Stomach smooth muscle (tissue), 2 donors: ENCODE data around the gene FASTKD3.

ENCODE experiments used
- H3K27ac ChIP-seq: one replicate; pipeline ENCODE4 v1.7.0; 2013; ENCODE audit warnings: mild to moderate bottlenecking, low read length, inconsistent platforms
- H3K27me3 ChIP-seq, 2 donors: one replicate each; pipeline ENCODE4 v1.7.0; 2013; ENCODE audit warnings: low read length in 2 of 2; ENCODE audit not compliant: insufficient read depth in 2 of 2, control insufficient read depth in 1 of 2
- H3K36me3 ChIP-seq, 2 donors: one replicate each; pipeline ENCODE4 v1.7.0; 2013; ENCODE audit warnings: low read length in 2 of 2; ENCODE audit not compliant: control insufficient read depth in 2 of 2, insufficient read depth in 2 of 2
- H3K4me1 ChIP-seq: one replicate; pipeline ENCODE4 v1.7.0; 2013; ENCODE audit warnings: low read length; ENCODE audit not compliant: control insufficient read depth, insufficient read depth
- H3K4me3 ChIP-seq, 2 donors: one replicate each; pipeline ENCODE4 v1.7.0; 2013; ENCODE audit warnings: low read length in 2 of 2
- H3K9ac ChIP-seq, 2 donors: one replicate each; pipeline ENCODE4 v1.7.0; 2013; ENCODE audit warnings: low read length in 2 of 2, mild to moderate bottlenecking in 1 of 2
- H3K9me3 ChIP-seq, 2 donors: one replicate each; pipeline ENCODE4 v1.7.0; 2013; ENCODE audit warnings: low read length in 2 of 2; ENCODE audit not compliant: control insufficient read depth in 2 of 2
- donor health status: healthy.
- donor health status: Pancreatic carcinoma.

The FASTKD3 gene

GRCh38 chr5:7902666-7903625 is 34.1 kb upstream of the FASTKD3 start:
- Histone ChIP-seq H3K27ac (no peak overlapping the region), H3K36me3 (peaks cover 18 to 30% of the 10 kb centered on the region in 2 donors), H3K9ac (no peak overlapping the region), H3K27me3 (no peaks in the 10 kb centered on the region), H3K9me3 (no peaks in the 10 kb centered on the region), H3K4me1 (no peaks in the 10 kb centered on the region), H3K4me3 (no peak overlapping the region)

DNA sequence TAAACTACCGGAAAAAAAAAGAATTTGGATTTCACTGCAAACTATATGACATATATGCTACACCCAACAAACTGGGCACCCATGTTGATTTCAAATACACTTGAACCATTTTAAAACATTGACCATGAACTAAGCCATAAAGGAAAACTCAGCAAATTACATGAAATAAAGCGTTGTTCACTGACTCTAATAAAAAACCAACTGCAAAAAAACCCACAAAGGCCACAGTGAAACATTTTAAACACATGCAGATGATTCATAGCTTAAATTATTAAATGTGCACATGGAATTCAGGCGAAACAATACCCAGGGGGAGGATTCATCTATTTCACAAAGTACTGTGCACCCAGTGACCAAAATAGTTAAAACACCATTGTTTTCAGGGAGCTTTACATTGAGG is 33.4 kb upstream of the FASTKD3 start:
- Histone ChIP-seq H3K4me3 (no peak overlapping the region), H3K9ac (no peak overlapping the region), H3K27me3 (no peaks in the 10 kb centered on the region), H3K27ac (no peak overlapping the region), H3K4me1 (no peaks in the 10 kb centered on the region), H3K9me3 (no peaks in the 10 kb centered on the region), H3K36me3 (peaks cover 19 to 37% of the 10 kb centered on the region in 2 donors)

DNA sequence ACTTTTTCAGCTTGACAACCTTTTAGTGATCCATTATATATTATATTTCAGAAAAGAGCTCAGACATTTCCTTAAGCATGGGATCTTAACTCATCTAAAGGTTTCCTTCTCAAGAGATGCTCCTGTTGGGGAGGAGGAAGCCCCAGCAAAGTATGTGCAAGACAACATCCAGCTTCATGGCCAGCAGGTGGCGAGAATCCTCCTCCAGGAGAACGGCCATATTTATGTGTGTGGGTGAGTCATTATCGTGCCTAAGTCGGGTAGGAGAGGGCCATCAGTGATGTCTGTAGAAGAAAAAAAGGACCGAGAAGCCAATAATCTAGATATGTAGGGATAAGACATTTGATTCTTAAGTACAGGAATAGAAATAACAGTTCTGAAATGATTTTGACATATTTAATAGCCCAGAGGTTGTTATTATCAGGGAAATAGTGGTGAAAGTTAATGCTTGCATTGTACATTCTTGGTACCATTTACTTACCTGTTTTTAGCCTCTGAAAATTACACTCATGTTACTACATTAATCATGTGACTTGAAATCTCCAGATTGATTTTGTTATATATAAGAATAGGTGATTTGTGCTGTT is 28.3 kb upstream of the FASTKD3 start:
- Histone ChIP-seq H3K9ac (no peak overlapping the region), H3K4me1 (no peaks in the 10 kb centered on the region), H3K36me3 (peaks cover 39 to 47% of the 10 kb centered on the region in 2 donors), H3K27ac (no peak overlapping the region), H3K4me3 (no peak overlapping the region), H3K9me3 (no peaks in the 10 kb centered on the region), H3K27me3 (no peaks in the 10 kb centered on the region)

GRCh38 chr5:7894860-7895259 is 26.0 kb upstream of the FASTKD3 start:
- Histone ChIP-seq H3K27ac (no peak overlapping the region), H3K9me3 (no peaks in the 10 kb centered on the region), H3K4me3 (no peak overlapping the region), H3K27me3 (no peaks in the 10 kb centered on the region), H3K9ac (no peak overlapping the region), H3K36me3 (peaks cover 43 to 51% of the 10 kb centered on the region in 2 donors), H3K4me1 (no peaks in the 10 kb centered on the region)

GRCh38 chr5:7894439-7894838 is 25.6 kb upstream of the FASTKD3 start:
- Histone ChIP-seq H3K4me1 (no peaks in the 10 kb centered on the region), H3K9me3 (no peaks in the 10 kb centered on the region), H3K36me3 (peaks cover 46 to 55% of the 10 kb centered on the region in 2 donors), H3K9ac (no peak overlapping the region), H3K27me3 (no peaks in the 10 kb centered on the region), H3K27ac (no peak overlapping the region), H3K4me3 (no peak overlapping the region)

GRCh38 chr5:7888901-7889300 is 20.1 kb upstream of the FASTKD3 start:
- Histone ChIP-seq H3K36me3 (peaks cover 27 to 37% of the 10 kb centered on the region in 2 donors), H3K9me3 (no peaks in the 10 kb centered on the region)

DNA sequence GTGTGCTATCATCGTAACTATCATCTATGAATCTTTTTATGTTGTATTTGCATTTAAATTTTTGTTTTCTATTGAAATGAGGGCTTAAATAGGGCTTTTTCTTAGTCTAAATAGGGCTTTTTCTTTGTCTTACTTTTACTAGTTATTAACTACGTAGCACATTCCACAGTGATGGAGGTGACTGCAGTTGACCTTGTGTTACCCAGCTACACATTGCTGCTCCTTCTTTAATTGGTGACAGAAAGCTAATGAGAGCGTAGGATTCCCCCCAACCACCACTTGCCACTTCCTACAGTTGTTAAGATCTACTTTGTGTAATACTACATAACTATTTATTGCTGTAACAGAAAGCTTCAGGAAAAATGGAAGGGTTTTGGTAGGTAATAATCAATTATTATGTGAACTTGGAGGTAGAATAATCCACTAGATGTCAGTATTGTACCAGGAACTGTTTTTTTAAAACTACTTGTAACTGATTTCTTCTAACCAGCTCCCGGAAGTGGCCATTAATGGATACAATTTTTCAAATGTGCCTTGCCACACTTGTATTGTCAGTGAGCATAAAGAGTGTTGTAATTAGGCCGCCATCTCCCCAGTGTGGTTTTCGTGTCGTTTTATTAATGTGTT is 18.1 kb upstream of the FASTKD3 start:
- no peaks in the 10 kb centered on the region for H3K4me1 ChIP-seq
- no peaks in the 10 kb centered on the region for H3K27me3 ChIP-seq
- no peak overlapping the region for H3K4me3 ChIP-seq
- peak overlapping the region in 1 of 2 donors; percentile 15 for H3K9ac ChIP-seq
- H3K36me3 ChIP-seq = peaks cover 32 to 46% of the 10 kb centered on the region in 2 donors
- no peak overlapping the region for H3K27ac ChIP-seq
- no peaks in the 10 kb centered on the region for H3K9me3 ChIP-seq

More at GRCh38 chr5:7888901-7889300, 20.1 kb upstream of the FASTKD3 start:
- no peak overlapping the region for H3K27ac ChIP-seq
- no peak overlapping the region for H3K9ac ChIP-seq
- no peaks in the 10 kb centered on the region for H3K4me1 ChIP-seq
- H3K4me3 ChIP-seq = no peak overlapping the region
- H3K27me3 ChIP-seq = no peaks in the 10 kb centered on the region

- Histone ChIP-seq H3K36me3 (peaks cover 39 to 42% of the 10 kb centered on the region in 2 donors), H3K27ac (no peak overlapping the region), H3K27me3 (no peaks in the 10 kb centered on the region), H3K4me1 (no peaks in the 10 kb centered on the region), H3K9ac (no peak overlapping the region), H3K4me3 (no peak overlapping the region), H3K9me3 (no peaks in the 10 kb centered on the region)
These were observed 15.8 kb upstream of the FASTKD3 start for GRCh38 chr5:7884491-7885267.

DNA sequence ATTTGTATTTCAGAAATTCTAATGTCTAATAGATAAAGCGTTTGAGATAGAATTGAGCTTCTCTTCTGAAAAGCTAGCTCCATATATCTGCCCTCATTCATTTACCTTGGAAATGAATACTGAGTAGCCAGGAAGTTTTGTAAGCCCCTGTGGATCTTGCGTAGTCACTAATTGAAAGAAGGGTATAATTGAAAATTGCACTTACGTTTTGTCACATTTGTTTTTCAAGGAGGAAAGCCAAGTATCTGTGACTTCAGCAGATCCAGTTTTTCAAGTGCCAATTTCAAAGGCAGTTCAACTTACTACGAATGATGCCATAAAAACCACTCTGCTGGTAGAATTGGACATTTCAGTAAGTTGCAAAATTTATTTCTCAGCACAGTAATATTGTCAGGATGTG is 14.1 kb upstream of the FASTKD3 start:
- Histone ChIP-seq H3K27ac (no peak overlapping the region), H3K4me3 (no peak overlapping the region), H3K27me3 (no peaks in the 10 kb centered on the region), H3K9me3 (no peaks in the 10 kb centered on the region), H3K36me3 (peaks cover 41 to 46% of the 10 kb centered on the region in 2 donors), H3K9ac (no peak overlapping the region), H3K4me1 (no peaks in the 10 kb centered on the region)

DNA sequence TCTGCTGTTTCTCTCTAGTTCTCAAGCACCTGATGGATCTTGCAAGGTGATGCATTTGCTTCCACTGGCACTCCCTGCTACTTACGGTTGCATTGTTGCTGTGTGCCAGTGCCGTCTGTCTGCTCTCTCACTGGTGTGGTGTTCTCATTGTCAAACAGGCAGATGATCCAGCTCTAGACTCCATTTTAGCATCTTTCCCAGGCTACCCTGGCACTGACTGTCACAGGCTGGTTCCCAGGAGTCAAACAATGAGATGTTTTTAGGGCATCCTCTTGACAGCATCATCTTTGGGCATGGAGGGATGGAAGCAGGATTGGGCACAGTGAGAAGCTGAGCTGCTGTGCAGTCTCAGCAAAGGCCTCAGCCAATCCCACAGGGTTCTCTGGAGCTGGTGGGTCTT is 13.0 kb upstream of the FASTKD3 start:
- Histone ChIP-seq H3K36me3 (peaks cover 46 to 48% of the 10 kb centered on the region in 2 donors), H3K4me1 (no peaks in the 10 kb centered on the region)

More for the DNA sequence above, 13.0 kb upstream of the FASTKD3 start:
- Histone ChIP-seq H3K9me3 (no peaks in the 10 kb centered on the region), H3K27ac (no peak overlapping the region), H3K4me3 (no peak overlapping the region), H3K9ac (no peak overlapping the region), H3K27me3 (no peaks in the 10 kb centered on the region)
